SK-N-MC (cell line): ENCODE results near the gene JUNB.
A peak's percentile ranks its signal among the peaks of the same experiment; 100 is the strongest.

Source experiments
- DNase-seq: peaks from one replicate; pipeline ENCODE4 v3.0.0-alpha.2; 2011; ENCODE audit warnings: low read depth, low spot score
- H3K27ac ChIP-seq: fragments of 200-600 bp; sonication (generic); 2 replicates; pipeline ENCODE4 v1.5.1; 2016; ENCODE audit warnings: mixed run types
- H3K36me3 ChIP-seq: fragments of 200-600 bp; sonication (generic); 2 replicates; pipeline ENCODE4 v1.6.1; 2017; ENCODE audit warnings: antibody characterized with exemption, low read length, mixed read lengths; ENCODE audit not compliant: insufficient read depth
- H3K4me3 ChIP-seq: fragments of 200-600 bp; sonication (generic); 2 replicates; pipeline ENCODE4 v1.5.1; 2016
- H3K9ac ChIP-seq: fragments of 200-600 bp; sonication (generic); 2 replicates; pipeline ENCODE4 v1.8.0; 2017; ENCODE audit warnings: mixed run types, mixed read lengths; ENCODE audit not compliant: insufficient read length
- H3K9me3 ChIP-seq: fragments of 200-600 bp; sonication (generic); 2 replicates; pipeline ENCODE4 v1.6.1; 2017; ENCODE audit warnings: low read depth, mild to moderate bottlenecking, antibody characterized with exemption, low read length, moderate library complexity, mixed read lengths
- EZH2 ChIP-seq: fragments of 200-600 bp; sonication (generic); IDR thresholded peaks from one replicate; pipeline ENCODE4 v1.6.1; 2017; ENCODE audit warnings: antibody characterized with exemption
- FOXP2 ChIP-seq: optimal IDR thresholded peaks from 2 replicates; pipeline ENCODE3; 2011; ENCODE audit warnings: mild to moderate bottlenecking, moderate library complexity; ENCODE audit not compliant: insufficient read depth; ENCODE audit errors: extremely low read length, control extremely low read depth
- POLR2AphosphoS5 ChIP-seq: IDR thresholded peaks from 2 replicates; pipeline ENCODE4 v1.6.1; 2012; ENCODE audit warnings: mild to moderate bottlenecking, low read depth, low read length, borderline replicate concordance

The JUNB gene

GRCh38 chr19:12754465-12755196, 36.7 kb upstream of the JUNB start:
- Histone ChIP-seq H3K4me3 (no peak overlapping the region), H3K36me3 (no peaks in the 10 kb centered on the region), H3K27ac (no peak overlapping the region), H3K9ac (no peak overlapping the region), H3K9me3 (no peaks in the 10 kb centered on the region)
- TF ChIP-seq EZH2: no peak
- no peak for TF ChIP-seq POLR2AphosphoS5
- no peak for TF ChIP-seq FOXP2
- DNase-seq: no peak

GRCh38 chr19:12756150-12756883, 35.0 kb upstream of the JUNB start:
- Histone ChIP-seq H3K9me3 (no peaks in the 10 kb centered on the region), H3K4me3 (no peak overlapping the region), H3K9ac (no peak overlapping the region), H3K27ac (no peak overlapping the region), H3K36me3 (no peaks in the 10 kb centered on the region)
- TF ChIP-seq POLR2AphosphoS5 (no peak), FOXP2 (no peak), EZH2 (no peak)
- no peak for DNase-seq

- no peaks in the 10 kb centered on the region for H3K9me3 ChIP-seq
- H3K4me3 ChIP-seq: peak overlapping the region; percentile 65
- H3K36me3 ChIP-seq: no peaks in the 10 kb centered on the region
- DNase-seq: no peak
- no peak overlapping the region for H3K9ac ChIP-seq
- H3K27ac ChIP-seq: no peak overlapping the region
- TF ChIP-seq FOXP2 (no peak), POLR2AphosphoS5 (no peak), EZH2 (no peak)
Measured at GRCh38 chr19:12757544-12758274, 33.6 kb upstream of the JUNB start.

- Histone ChIP-seq H3K4me3 (no peak overlapping the region), H3K27ac (no peak overlapping the region), H3K9me3 (no peaks in the 10 kb centered on the region), H3K36me3 (no peaks in the 10 kb centered on the region; the same call in 1 of the 2 replicates), H3K9ac (no peak overlapping the region)
- no peak for DNase-seq
- TF ChIP-seq POLR2AphosphoS5: no peak
- no peak for TF ChIP-seq FOXP2
- no peak for TF ChIP-seq EZH2
Measured at GRCh38 chr19:12759686-12760085, 31.6 kb upstream of the JUNB start.

- TF ChIP-seq FOXP2 (no peak), EZH2 (no peak), POLR2AphosphoS5 (no peak)
- Histone ChIP-seq H3K27ac (no peak overlapping the region), H3K9me3 (no peaks in the 10 kb centered on the region), H3K9ac (no peak overlapping the region), H3K36me3 (no peaks in the 10 kb centered on the region; the same call in 1 of the 2 replicates), H3K4me3 (no peak overlapping the region)
- no peak for DNase-seq
Measured at GRCh38 chr19:12763100-12763499, 28.2 kb upstream of the JUNB start.

GRCh38 chr19:12764698-12765097, 26.6 kb upstream of the JUNB start:
- TF ChIP-seq FOXP2: no peak
- TF ChIP-seq POLR2AphosphoS5: no peak
- TF ChIP-seq EZH2: no peak
- DNase-seq: no peak
- Histone ChIP-seq H3K27ac (no peak overlapping the region), H3K4me3 (no peak overlapping the region), H3K9ac (no peak overlapping the region), H3K9me3 (no peaks in the 10 kb centered on the region), H3K36me3 (no peaks in the 10 kb centered on the region; the same call in 1 of the 2 replicates)

GRCh38 chr19:12766051-12766521, 25.2 kb upstream of the JUNB start:
- H3K9me3 ChIP-seq: no peaks in the 10 kb centered on the region
- TF ChIP-seq EZH2 (no peak), POLR2AphosphoS5 (no peak), FOXP2 (no peak)
- no peak overlapping the region for H3K9ac ChIP-seq
- peak overlapping the region; percentile 73 for H3K4me3 ChIP-seq
- DNase-seq: no peak
- H3K27ac ChIP-seq: no peak overlapping the region
- no peaks in the 10 kb centered on the region; the same call in 1 of the 2 replicates for H3K36me3 ChIP-seq

GRCh38 chr19:12767150-12767549, 24.1 kb upstream of the JUNB start:
- H3K9ac ChIP-seq: no peak overlapping the region
- H3K4me3 ChIP-seq: no peak overlapping the region
- DNase-seq: no peak
- H3K27ac ChIP-seq: no peak overlapping the region
- no peaks in the 10 kb centered on the region; the same call in 1 of the 2 replicates for H3K36me3 ChIP-seq
- H3K9me3 ChIP-seq: no peaks in the 10 kb centered on the region
- no peak for TF ChIP-seq POLR2AphosphoS5
- no peak for TF ChIP-seq EZH2
- TF ChIP-seq FOXP2: no peak
